ENCODE data around the gene TAS1R2. TPM values are rescaled to one million over a fixed set of nuclear protein-coding genes. Genes with fewer than 3 reads are reported as not detected.

TAS1R2 gene
- total and polyA plus RNA-seq, 2 experiments from 2014 or later: not detected

DNA sequence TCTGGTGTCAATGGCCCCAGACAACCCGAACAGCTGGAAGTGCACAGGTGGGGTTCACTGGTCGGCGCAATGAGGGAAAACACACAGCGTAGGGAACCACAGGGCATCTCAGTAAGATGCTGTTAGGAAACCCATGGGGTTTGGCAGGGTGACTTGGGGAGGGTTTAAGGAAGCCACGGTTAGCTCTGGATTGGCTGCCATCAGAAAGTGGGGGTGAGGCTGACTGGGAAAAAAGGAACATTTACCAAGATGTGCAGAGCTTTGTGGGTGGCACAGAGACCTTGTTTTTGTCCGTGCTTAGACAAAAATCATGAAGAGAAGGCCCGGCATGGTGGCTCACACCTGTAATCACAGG is 31.9 kb upstream of the TAS1R2 start:
- no peak for TF ChIP-seq EZH2 (IDR thresholded peaks at IDR 0.05; ENCODE audit: low read depth, unreplicated experiment)
- no peak for TF ChIP-seq NANOG (IDR thresholded peaks at IDR 0.05; ENCODE audit: borderline replicate concordance)
- TF ChIP-seq JUNB (IDR thresholded peaks at IDR 0.05; ENCODE audit: unreplicated experiment): no peak
- TF ChIP-seq, protein P1, sequence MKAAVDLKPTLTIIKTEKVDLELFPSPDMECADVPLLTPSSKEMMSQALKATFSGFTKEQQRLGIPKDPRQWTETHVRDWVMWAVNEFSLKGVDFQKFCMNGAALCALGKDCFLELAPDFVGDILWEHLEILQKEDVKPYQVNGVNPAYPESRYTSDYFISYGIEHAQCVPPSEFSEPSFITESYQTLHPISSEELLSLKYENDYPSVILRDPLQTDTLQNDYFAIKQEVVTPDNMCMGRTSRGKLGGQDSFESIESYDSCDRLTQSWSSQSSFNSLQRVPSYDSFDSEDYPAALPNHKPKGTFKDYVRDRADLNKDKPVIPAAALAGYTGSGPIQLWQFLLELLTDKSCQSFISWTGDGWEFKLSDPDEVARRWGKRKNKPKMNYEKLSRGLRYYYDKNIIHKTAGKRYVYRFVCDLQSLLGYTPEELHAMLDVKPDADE (IDR thresholded peaks at IDR 0.05): no peak
- no peak for TF ChIP-seq ZNF331 (CRISPR knock-in tag; IDR thresholded peaks at IDR 0.05; ENCODE audit: low read depth)
- TF ChIP-seq ZNF114 (CRISPR knock-in tag; IDR thresholded peaks at IDR 0.05): no peak
- TF ChIP-seq ZNF462 (CRISPR knock-in tag; IDR thresholded peaks at IDR 0.05): no peak
- no peak for TF ChIP-seq POLR2AphosphoS5 (IDR thresholded peaks at IDR 0.05; ENCODE audit: low read depth)
- TF ChIP-seq CREB1 (CRISPR knock-in tag; IDR thresholded peaks at IDR 0.05; ENCODE audit: low read depth): no peak
- TF ChIP-seq, protein P2, sequence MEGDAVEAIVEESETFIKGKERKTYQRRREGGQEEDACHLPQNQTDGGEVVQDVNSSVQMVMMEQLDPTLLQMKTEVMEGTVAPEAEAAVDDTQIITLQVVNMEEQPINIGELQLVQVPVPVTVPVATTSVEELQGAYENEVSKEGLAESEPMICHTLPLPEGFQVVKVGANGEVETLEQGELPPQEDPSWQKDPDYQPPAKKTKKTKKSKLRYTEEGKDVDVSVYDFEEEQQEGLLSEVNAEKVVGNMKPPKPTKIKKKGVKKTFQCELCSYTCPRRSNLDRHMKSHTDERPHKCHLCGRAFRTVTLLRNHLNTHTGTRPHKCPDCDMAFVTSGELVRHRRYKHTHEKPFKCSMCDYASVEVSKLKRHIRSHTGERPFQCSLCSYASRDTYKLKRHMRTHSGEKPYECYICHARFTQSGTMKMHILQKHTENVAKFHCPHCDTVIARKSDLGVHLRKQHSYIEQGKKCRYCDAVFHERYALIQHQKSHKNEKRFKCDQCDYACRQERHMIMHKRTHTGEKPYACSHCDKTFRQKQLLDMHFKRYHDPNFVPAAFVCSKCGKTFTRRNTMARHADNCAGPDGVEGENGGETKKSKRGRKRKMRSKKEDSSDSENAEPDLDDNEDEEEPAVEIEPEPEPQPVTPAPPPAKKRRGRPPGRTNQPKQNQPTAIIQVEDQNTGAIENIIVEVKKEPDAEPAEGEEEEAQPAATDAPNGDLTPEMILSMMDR (conservative IDR thresholded peaks at IDR 0.05; ENCODE audit: low read depth in 2 of 2): no peak
- no peak for TF ChIP-seq EZH2phosphoT487 (IDR thresholded peaks at IDR 0.05; ENCODE audit: unreplicated experiment)
- no peak for TF ChIP-seq STAT1 (IDR thresholded peaks at IDR 0.05; ENCODE audit: unreplicated experiment)
- TF ChIP-seq, protein P3, sequence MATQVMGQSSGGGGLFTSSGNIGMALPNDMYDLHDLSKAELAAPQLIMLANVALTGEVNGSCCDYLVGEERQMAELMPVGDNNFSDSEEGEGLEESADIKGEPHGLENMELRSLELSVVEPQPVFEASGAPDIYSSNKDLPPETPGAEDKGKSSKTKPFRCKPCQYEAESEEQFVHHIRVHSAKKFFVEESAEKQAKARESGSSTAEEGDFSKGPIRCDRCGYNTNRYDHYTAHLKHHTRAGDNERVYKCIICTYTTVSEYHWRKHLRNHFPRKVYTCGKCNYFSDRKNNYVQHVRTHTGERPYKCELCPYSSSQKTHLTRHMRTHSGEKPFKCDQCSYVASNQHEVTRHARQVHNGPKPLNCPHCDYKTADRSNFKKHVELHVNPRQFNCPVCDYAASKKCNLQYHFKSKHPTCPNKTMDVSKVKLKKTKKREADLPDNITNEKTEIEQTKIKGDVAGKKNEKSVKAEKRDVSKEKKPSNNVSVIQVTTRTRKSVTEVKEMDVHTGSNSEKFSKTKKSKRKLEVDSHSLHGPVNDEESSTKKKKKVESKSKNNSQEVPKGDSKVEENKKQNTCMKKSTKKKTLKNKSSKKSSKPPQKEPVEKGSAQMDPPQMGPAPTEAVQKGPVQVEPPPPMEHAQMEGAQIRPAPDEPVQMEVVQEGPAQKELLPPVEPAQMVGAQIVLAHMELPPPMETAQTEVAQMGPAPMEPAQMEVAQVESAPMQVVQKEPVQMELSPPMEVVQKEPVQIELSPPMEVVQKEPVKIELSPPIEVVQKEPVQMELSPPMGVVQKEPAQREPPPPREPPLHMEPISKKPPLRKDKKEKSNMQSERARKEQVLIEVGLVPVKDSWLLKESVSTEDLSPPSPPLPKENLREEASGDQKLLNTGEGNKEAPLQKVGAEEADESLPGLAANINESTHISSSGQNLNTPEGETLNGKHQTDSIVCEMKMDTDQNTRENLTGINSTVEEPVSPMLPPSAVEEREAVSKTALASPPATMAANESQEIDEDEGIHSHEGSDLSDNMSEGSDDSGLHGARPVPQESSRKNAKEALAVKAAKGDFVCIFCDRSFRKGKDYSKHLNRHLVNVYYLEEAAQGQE (IDR thresholded peaks at IDR 0.05; ENCODE audit: unreplicated experiment): no peak
- Histone ChIP-seq H3K4me3 (no peak overlapping the region), H2AFZ (no peak overlapping the region), H3K4me1 (ENCODE audit: insufficient read depth) (no peaks in the 10 kb centered on the region), H3K4me2 (no peak overlapping the region), H4K20me1 (replicated peaks; ENCODE audit: insufficient read depth) (no peaks in the 10 kb centered on the region; the same call in 1 of the 2 replicates), H3K36me3 (ENCODE audit: insufficient read depth) (no peaks in the 10 kb centered on the region), H3F3A (replicated peaks; ENCODE audit: low read depth) (no peaks in the 10 kb centered on the region), H3K79me2 (replicated peaks; ENCODE audit: insufficient read depth) (no peaks in the 10 kb centered on the region; the same call in 1 of the 2 replicates), H3K27me3 (ENCODE audit: insufficient read depth) (no peaks in the 10 kb centered on the region), H3K9me2 (ENCODE audit: insufficient read depth) (no peaks in the 10 kb centered on the region), H3K27ac (ENCODE audit: low read depth) (no peak overlapping the region)
- H3K27ac Mint-ChIP-seq: peak overlapping the region; percentile 66; the same call in 1 of the 2 replicates
- no peak overlapping the region for H3K4me3 Mint-ChIP-seq
- peaks cover 6% of the 10 kb centered on the region for H3K27me3 Mint-ChIP-seq (ENCODE audit: insufficient read depth, low read depth, poor library complexity)
- H3K4me1 Mint-ChIP-seq: no peaks in the 10 kb centered on the region
- DNase-seq (ENCODE audit: low spot score) (no peak), ATAC-seq (no peak)
- H3K9me3 Mint-ChIP-seq: no peaks in the 10 kb centered on the region
- H3K36me3 Mint-ChIP-seq (ENCODE audit: low read depth): no peaks in the 10 kb centered on the region; the same call in 2 of the 3 replicates

All from GM23338 (cell line).